ENCODE data around the gene FRMD1.

- TF ChIP-seq CTCF (conservative IDR thresholded peaks at IDR 0.05): no peak
- no peak for TF ChIP-seq EZH2 (IDR thresholded peaks at IDR 0.05; ENCODE audit: low read depth)
Measured at GRCh38 chr6:168101590-168102314, 22.7 kb upstream of the FRMD1 start.

Data from PC-9 (cell line).